Activated T-cell treated with anti-CD3 and anti-CD28 coated beads for 1 hour (primary cell): ENCODE results near the gene SEMA5A.

Source experiments
- DNase-seq: peaks from one replicate; pipeline ENCODE4 v3.0.0-alpha.2; 2020; ENCODE audit warnings: low read depth

Gene SEMA5A

DNA sequence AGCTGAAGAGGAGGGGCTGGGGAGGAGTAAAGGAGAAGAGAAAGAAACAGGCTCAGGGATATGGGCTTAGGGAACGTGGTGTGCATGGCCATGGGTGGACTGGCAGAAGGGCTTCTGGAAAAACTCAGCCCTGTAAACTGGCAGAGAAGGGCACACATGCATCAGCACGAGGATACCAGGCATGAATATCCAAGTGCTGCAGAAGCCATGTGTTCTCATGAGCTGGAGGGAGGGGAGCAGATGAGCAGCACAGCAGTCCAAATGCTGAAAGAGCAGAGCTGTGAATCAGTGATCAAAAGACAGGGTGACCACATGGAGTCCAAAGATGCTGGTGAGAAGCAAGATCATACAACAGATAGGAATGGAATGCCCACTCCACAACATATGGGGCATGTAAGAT, 72.3 kb downstream of the SEMA5A start:
- no peak for DNase-seq

- DNase-seq = no peak
Observed at GRCh38 chr5:9470410-9470809, 75.5 kb downstream of the SEMA5A start.

GRCh38 chr5:9468060-9468388, 77.9 kb downstream of the SEMA5A start:
- no peak for DNase-seq

- no peak for DNase-seq
Observed at GRCh38 chr5:9467199-9468059, 78.4 kb downstream of the SEMA5A start.

GRCh38 chr5:9466697-9467096, 79.2 kb downstream of the SEMA5A start:
- no peak for DNase-seq

DNA sequence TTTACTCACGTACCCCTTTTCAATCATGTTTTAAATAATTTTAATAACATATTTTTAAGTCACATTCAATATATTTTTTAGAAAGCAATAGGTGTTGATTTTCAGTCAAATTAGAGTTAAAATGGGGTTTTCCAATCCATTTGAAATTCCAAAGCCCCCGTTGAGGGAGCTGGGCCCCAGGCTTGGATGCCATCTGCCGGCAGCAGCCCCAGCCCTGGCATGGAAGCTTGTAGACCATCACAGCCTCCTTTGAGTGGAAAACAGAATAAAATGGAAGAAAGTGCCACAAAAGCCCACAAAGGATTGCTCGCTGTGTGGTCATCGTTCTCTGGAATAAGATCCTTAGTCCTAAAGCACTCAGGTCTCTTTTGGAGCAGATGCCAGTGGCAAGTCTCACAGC, 81.4 kb downstream of the SEMA5A start:
- no peak for DNase-seq

- no peak for DNase-seq
Observed at GRCh38 chr5:9462109-9462508, 83.8 kb downstream of the SEMA5A start.

GRCh38 chr5:9460885-9461645, 84.8 kb downstream of the SEMA5A start:
- no peak for DNase-seq

- no peak for DNase-seq
Observed at GRCh38 chr5:9456435-9457042, 89.3 kb downstream of the SEMA5A start.

DNA sequence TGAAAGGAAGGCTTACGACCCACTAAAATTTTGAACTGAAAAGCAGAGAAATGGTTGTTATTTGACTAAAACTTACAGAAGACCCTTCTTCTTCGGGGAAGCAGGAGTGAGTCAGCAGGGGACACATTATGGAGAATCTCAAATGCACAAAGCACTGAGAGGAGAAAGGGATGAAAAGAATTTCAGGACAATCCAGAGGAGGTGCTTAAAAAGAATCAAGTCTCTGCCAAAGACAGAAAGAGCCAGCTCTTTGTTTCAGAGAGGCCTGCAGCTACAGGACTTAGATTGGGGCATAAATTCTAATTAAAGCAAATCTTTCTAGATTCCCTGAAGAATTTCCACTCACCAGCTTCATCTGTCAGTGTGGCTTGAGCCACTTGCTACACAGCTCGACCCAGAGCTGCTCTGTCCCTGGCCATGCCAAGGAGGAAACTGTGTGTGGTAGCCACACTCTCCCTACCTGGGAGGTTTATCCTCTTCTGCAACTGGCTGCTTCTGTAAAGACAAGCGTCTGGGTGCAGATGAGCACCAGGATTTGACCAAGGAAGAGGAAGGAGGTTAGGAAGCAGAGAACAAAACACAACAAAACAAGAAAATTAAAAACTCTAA, 89.9 kb downstream of the SEMA5A start:
- no peak for DNase-seq

- DNase-seq = no peak
Observed at GRCh38 chr5:9454491-9454890, 91.4 kb downstream of the SEMA5A start.

DNA sequence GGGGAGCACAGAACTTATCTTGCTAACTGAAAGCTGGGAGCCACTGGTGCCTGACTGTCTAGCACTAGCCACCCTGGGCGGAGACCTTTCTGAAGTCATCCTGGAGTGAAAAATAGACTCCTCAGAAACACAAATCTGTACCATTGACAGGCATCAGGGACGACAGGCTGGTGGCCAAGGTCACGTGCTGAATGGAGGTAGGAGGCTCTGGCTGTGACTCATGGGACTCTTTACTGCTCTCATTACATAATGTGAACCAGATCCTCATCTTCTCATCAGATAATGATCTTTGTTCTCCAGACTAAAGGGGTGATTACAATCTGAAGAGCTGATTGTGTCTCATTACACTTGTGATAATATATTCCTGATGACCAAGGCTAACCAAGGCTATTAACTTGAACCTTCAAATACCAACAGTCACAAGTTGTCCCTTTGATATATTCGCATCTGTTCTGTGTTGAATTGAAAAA, 91.8 kb downstream of the SEMA5A start:
- DNase-seq = no peak

GRCh38 chr5:9453480-9454011, 92.3 kb downstream of the SEMA5A start:
- DNase-seq = no peak

- no peak for DNase-seq
Observed at GRCh38 chr5:9452181-9452580, 93.7 kb downstream of the SEMA5A start.

GRCh38 chr5:9451037-9451436, 94.8 kb downstream of the SEMA5A start:
- DNase-seq = no peak

GRCh38 chr5:9447691-9448090, 98.2 kb downstream of the SEMA5A start:
- DNase-seq = no peak

GRCh38 chr5:9445826-9446388, 100.0 kb downstream of the SEMA5A start:
- no peak for DNase-seq

DNA sequence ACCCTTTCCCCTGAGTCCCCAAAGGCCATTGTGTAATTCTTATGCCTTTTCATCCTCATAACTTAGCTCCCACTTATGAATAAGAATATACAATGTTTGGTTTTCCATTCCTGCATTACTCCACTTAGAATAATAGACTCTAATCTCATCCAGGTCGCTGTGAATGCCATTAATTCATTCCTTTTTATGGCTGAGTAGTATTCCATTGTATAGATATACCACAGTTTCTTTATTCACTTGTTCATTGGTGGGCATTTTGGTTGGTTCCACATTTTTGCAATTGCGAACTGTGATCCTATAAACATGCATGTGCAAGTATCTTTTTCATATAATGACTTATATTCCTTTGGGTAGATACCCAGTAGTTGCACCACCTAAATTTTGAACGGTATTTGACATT, 101.5 kb downstream of the SEMA5A start:
- DNase-seq = no peak

GRCh38 chr5:9441610-9442009, 104.3 kb downstream of the SEMA5A start:
- no peak for DNase-seq

- no peak for DNase-seq
Observed at GRCh38 chr5:9440517-9440916, 105.4 kb downstream of the SEMA5A start.

DNA sequence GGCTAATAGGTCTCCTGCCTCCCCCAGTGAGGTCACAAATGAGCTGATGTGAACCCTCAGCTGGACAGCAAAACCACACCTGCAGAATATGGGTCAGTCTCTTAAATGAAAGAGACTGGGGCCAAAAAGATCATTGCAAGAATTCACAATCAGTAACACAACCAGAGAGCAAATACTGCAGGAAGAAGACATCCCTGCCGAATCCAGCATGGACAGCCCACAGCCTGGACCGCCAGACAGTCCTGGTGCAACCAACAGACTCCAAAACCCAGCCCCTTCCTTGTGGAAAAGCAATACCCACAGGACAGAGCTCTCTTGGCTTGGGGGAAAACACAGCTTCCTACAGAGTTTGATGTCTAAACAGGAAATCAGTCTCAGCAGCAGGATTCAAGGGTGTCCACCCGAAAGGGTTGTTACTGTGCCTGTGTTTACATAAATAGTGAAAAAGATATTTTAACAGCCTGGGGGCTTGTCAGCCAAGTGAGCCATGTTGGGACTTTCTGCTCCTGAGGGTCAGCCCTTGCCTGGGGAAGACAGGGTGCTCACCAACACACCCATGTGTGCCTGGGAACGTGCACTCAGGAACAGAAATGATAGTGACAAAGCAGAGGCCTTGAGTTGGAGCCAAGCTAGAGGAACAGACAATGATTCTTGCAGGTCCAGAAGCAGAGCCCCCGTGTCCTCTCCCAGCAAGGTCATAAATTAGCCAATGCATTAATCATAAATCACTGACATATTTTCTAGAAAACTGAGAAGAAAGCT, 106.2 kb downstream of the SEMA5A start:
- DNase-seq = no peak
